ENCODE results near the gene MALAT1. TPM values are rescaled to one million over a fixed set of nuclear protein-coding genes. Genes with fewer than 3 reads are reported as not detected.

MALAT1 gene
- total and polyA plus RNA-seq, 10 of the 15 experiments (the other 5 are each of a cell fraction or from before 2014, with no cell fraction given), result 448 to 8,160 (median 2,019) TPM

GRCh38 chr11:65502555-65503367 lies 3.9 kb downstream of the MALAT1 start (continued):
- peak; percentile 96 for TF ChIP-seq POU2F2 (IDR thresholded peaks at IDR 0.05; ENCODE audit: borderline replicate concordance, low read depth, low read length)
- no peak for TF ChIP-seq NR2F1 (conservative IDR thresholded peaks at IDR 0.05)
- TF ChIP-seq ZNF622 (IDR thresholded peaks at IDR 0.05), result no peak
- peak; percentile 92 for TF ChIP-seq ZBTB4 (CRISPR knock-in tag; IDR thresholded peaks at IDR 0.05)
- peak; percentile 57; the same call in 1 of the 2 replicates for TF ChIP-seq PAX5 (IDR thresholded peaks at IDR 0.05; ENCODE audit: borderline replicate concordance, low read depth, low read length)
- no peak for TF ChIP-seq ELK1 (IDR thresholded peaks at IDR 0.05; ENCODE audit: low read depth, low read length)
- no peak for TF ChIP-seq SUPT20H (IDR thresholded peaks at IDR 0.05; ENCODE audit: borderline replicate concordance, control insufficient read depth, low read depth, low read length)
- 0 out of 2 replicates have a peak, but pooled peaks have one; percentile 20 for TF ChIP-seq TCF7 (IDR thresholded peaks at IDR 0.05; ENCODE audit: borderline replicate concordance)
- 0 out of 2 replicates have a peak, but pooled peaks have one; percentile 22 for TF ChIP-seq NBN (IDR thresholded peaks at IDR 0.05)
- TF ChIP-seq BACH1 (IDR thresholded peaks at IDR 0.05; ENCODE audit: borderline replicate concordance), result peak; percentile 94
- TF ChIP-seq TARDBP (IDR thresholded peaks at IDR 0.05; ENCODE audit: borderline replicate concordance), result no peak
- TF ChIP-seq CREB1 (IDR thresholded peaks at IDR 0.05; ENCODE audit: low read depth), result no peak
- no peak for TF ChIP-seq CREM (IDR thresholded peaks at IDR 0.05; ENCODE audit: low read depth)
- 0 out of 2 replicates have a peak, but pooled peaks have one; percentile 39 for TF ChIP-seq RELB (IDR thresholded peaks at IDR 0.05; ENCODE audit: low read depth)
- no peak for TF ChIP-seq KDM1A (IDR thresholded peaks at IDR 0.05; ENCODE audit: borderline replicate concordance)
- no peak for TF ChIP-seq ESRRA (IDR thresholded peaks at IDR 0.05; ENCODE audit: low read length)
- peak; percentile 76; the same call in 1 of the 2 replicates for TF ChIP-seq MYB (IDR thresholded peaks at IDR 0.05; ENCODE audit: borderline replicate concordance, low read depth, low read length)
- no peak for TF ChIP-seq EZH2 (IDR thresholded peaks at IDR 0.05; ENCODE audit: borderline replicate concordance, control insufficient read depth, low read depth, low read length)
- TF ChIP-seq POLR2AphosphoS5 (IDR thresholded peaks at IDR 0.05; ENCODE audit: low read length), result peak; percentile 99
- peak; percentile 95 for TF ChIP-seq ZBED1 (IDR thresholded peaks at IDR 0.05; ENCODE audit: borderline replicate concordance)
- 0 out of 2 replicates have a peak, but pooled peaks have one; percentile 21 for TF ChIP-seq ASH2L (IDR thresholded peaks at IDR 0.05; ENCODE audit: borderline replicate concordance, low read depth)
- peak; percentile 52; the same call in 1 of the 2 replicates for TF ChIP-seq BCL11A (IDR thresholded peaks at IDR 0.05; ENCODE audit: low read depth, low read length)

All from GM12878 (cell line).